Vagina (tissue), 2 donors: ENCODE data around the gene CD164L2. TPM values are rescaled to one million over a fixed set of nuclear protein-coding genes. Genes with fewer than 3 reads are reported as not detected.

Source experiments
- DNase-seq, 2 donors: peaks; one replicate each; pipeline ENCODE4 v3.0.0-alpha.2; 2017; ENCODE audit errors: extremely low spot score in 2 of 2
- H3K27ac ChIP-seq: fragments of 200-600 bp; sonication (generic); one replicate; pipeline ENCODE4 v1.5.1; 2019
- H3K27me3 ChIP-seq: fragments of 200-600 bp; sonication (generic); one replicate; pipeline ENCODE4 v1.5.1; 2019
- H3K36me3 ChIP-seq, 2 donors: fragments of 200-600 bp; sonication (generic); one replicate each; pipeline ENCODE4 v1.5.1; 2017 to 2019
- H3K4me1 ChIP-seq: fragments of 200-600 bp; sonication (generic); one replicate; pipeline ENCODE4 v1.5.1; 2019
- H3K4me3 ChIP-seq, 2 donors: fragments of 200-600 bp; sonication (generic); 1 replicate in 1 of 2; 2 replicates in 1 of 2; pipeline ENCODE4 v1.5.1; 2016 to 2019
- H3K9me3 ChIP-seq: fragments of 200-600 bp; sonication (generic); one replicate; pipeline ENCODE4 v1.5.1; 2019
- POLR2A ChIP-seq, 2 donors: fragments of 450-650 bp; IDR thresholded peaks; one replicate each; pipeline ENCODE4 v1.6.1; 2017; ENCODE audit warnings: antibody characterized with exemption in 2 of 2, mild to moderate bottlenecking in 2 of 2, moderate library complexity in 2 of 2
- POLR2AphosphoS5 ChIP-seq, 2 donors: sonication (generic); formaldehyde crosslinking; IDR thresholded peaks; one replicate each; pipeline ENCODE4 v1.9.0; 2017; ENCODE audit warnings: antibody characterized with exemption in 2 of 2, mild to moderate bottlenecking in 2 of 2, low read depth in 1 of 2; ENCODE audit not compliant: insufficient read depth in 1 of 2
- intact Hi-C: fragments of 100-400 bp; cut with DNase I; formaldehyde crosslinking; loops from one replicate; pipeline ENCODE4 v1.15.1; 2023
- total RNA-seq: library from RNA; depleted of rRNA; stranded (reverse); fragments of >200 nt; gene quantifications from one replicate; pipeline ENCODE4 v1.2.3, GENCODE V29; 2016
- TF ChIP-seq, protein P1 (sequence below), 3 experiments: fragments of 450-650 bp in 2 of 3; fragments of 200-600 bp in 1 of 3; sonication (generic) in 1 of 3; IDR thresholded peaks; one replicate each; pipeline ENCODE4 v1.5.1; 2017 to 2019; ENCODE audit warnings: antibody characterized with exemption in 3 of 3, mild to moderate bottlenecking in 2 of 3, moderate library complexity in 2 of 3

The CD164L2 gene
- total RNA-seq, 1 donor from 2014 or later, result 7.6 TPM

DNA sequence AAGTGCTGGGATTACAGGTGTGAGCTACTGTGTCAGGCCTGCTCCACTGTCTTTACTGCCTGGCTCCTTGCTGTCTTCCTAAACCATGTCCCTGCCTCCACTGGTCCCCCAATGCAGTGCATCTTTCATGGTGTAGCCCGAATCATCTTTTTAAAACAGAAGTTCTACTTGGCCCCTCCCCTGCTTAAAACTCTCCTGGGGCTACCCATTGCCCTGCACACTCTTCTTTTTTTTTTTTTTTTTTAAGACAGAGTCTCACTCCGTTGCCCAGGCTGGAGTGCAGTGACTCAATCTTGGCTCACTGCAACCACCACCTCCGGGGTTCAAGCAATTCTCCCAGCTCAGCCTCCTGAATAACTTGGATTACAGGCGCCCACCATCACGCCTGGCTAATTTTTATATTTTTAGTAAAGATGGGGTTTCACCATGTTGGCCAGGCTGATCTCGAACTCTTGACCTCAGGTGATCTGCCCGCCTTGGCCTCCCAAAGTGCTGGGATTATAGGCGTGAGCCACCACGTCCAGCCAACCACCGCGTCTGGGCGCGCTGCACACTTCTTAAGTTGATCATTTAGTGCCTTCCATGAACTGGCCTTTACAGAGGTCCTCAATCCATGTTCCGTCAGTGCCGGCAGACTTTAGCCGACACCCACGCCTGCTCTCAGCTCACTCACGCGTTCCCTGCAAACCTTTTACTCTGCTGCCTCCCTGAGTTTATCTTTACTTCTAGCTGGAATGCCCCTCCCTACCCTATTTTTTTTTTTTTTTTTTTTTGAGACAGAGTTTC lies 10.9 kb downstream of the CD164L2 start:
- H3K27me3 ChIP-seq, result no peaks in the 10 kb centered on the region
- no peaks in the 10 kb centered on the region for H3K9me3 ChIP-seq
- H3K27ac ChIP-seq, result no peak overlapping the region
- no peak for DNase-seq
- intact Hi-C loops, result no loop called here
- peaks cover 36% of the 10 kb centered on the region for H3K4me1 ChIP-seq
- H3K36me3 ChIP-seq, result no peaks in the 10 kb centered on the region
- TF ChIP-seq POLR2A (IDR thresholded peaks at IDR 0.05) (no peak), POLR2AphosphoS5 (IDR thresholded peaks at IDR 0.05; ENCODE audit: insufficient read depth in 1 of 2, low read depth in 1 of 2) (no peak)
- TF ChIP-seq, protein P1, sequence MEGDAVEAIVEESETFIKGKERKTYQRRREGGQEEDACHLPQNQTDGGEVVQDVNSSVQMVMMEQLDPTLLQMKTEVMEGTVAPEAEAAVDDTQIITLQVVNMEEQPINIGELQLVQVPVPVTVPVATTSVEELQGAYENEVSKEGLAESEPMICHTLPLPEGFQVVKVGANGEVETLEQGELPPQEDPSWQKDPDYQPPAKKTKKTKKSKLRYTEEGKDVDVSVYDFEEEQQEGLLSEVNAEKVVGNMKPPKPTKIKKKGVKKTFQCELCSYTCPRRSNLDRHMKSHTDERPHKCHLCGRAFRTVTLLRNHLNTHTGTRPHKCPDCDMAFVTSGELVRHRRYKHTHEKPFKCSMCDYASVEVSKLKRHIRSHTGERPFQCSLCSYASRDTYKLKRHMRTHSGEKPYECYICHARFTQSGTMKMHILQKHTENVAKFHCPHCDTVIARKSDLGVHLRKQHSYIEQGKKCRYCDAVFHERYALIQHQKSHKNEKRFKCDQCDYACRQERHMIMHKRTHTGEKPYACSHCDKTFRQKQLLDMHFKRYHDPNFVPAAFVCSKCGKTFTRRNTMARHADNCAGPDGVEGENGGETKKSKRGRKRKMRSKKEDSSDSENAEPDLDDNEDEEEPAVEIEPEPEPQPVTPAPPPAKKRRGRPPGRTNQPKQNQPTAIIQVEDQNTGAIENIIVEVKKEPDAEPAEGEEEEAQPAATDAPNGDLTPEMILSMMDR (IDR thresholded peaks at IDR 0.05), result no peak
- H3K4me3 ChIP-seq, result no peak overlapping the region

DNA sequence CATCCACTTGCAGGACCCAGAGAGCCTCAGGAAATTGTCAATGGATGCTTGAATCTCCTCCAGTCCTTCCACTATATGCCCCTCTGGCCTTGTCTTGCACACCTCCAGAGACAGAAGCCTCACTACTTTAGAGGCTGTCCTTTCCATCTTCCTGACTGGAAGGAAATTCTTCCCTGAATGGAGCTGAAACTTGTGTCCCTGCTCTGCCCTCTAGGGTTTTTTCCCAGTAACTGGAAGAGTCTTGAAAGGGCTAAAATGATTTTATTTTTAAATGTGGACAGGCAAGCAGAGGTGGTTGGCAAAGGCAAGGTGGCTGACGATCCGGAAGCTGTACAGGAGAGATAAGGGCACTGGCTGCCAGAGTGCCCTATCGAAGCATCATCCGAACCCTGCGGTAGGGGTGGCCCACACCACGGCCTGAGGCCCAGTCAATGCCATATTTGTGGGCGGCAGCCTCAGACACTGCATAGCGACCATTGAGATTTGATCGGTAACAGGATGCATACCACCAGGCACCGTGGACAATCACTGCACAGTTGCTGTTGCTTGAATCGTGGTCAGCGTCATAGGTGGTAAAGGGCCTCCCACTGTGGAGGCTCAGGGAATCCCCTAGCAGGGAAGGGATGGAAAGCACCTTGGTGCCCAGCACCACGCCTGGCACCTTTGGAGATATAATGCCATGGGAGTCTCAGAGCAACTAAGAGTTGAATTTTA lies 14.1 kb downstream of the CD164L2 start:
- DNase-seq, result no peak
- Histone ChIP-seq H3K9me3 (no peaks in the 10 kb centered on the region), H3K4me3 (no peak overlapping the region), H3K27ac (peak overlapping the region; percentile 99), H3K27me3 (no peaks in the 10 kb centered on the region), H3K4me1 (peaks cover 49% of the 10 kb centered on the region), H3K36me3 (peaks cover 0 to 5% of the 10 kb centered on the region in 2 donors)
- intact Hi-C loops, result no loop called here
- TF ChIP-seq POLR2AphosphoS5 (IDR thresholded peaks at IDR 0.05; ENCODE audit: insufficient read depth in 1 of 2, low read depth in 1 of 2) (no peak), POLR2A (IDR thresholded peaks at IDR 0.05) (no peak)
- TF ChIP-seq, protein P1 (IDR thresholded peaks at IDR 0.05), result no peak

DNA sequence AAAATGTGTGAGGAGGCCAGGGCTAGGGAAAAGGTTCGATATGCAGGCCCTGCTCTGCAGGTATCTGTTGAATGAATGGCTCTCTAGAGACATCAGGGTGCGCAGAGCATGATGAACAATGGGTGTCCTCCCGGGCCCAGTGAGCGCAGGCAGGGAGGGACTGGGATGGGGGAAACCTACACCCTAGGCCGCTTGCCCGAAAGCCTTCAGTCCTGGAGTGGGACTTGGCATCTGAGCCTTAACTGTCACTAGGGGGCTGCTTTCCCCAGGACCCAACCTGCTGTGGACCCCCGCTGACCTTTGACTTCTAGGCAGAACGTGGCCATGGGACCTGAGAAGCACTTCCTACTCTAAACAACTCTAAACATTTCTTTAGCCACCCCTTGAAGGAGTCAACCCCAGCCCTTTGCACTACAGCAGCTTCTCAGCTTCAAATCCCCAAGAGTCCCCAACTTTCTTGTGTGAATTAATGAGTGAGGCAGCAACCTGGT lies 15.9 kb downstream of the CD164L2 start:
- TF ChIP-seq, protein P1 (IDR thresholded peaks at IDR 0.05), result no peak
- TF ChIP-seq POLR2A (IDR thresholded peaks at IDR 0.05) (no peak), POLR2AphosphoS5 (IDR thresholded peaks at IDR 0.05; ENCODE audit: insufficient read depth in 1 of 2, low read depth in 1 of 2) (peak in 1 of 2 donors; percentile 66)
- Histone ChIP-seq H3K27ac (peak overlapping the region; percentile 99), H3K9me3 (no peaks in the 10 kb centered on the region), H3K4me1 (peaks cover 51% of the 10 kb centered on the region), H3K4me3 (peak overlapping the region; percentile 75 to 97), H3K36me3 (peaks cover 0 to 23% of the 10 kb centered on the region in 2 donors), H3K27me3 (no peaks in the 10 kb centered on the region)
- no peak for DNase-seq
- intact Hi-C loops, result no loop called here

DNA sequence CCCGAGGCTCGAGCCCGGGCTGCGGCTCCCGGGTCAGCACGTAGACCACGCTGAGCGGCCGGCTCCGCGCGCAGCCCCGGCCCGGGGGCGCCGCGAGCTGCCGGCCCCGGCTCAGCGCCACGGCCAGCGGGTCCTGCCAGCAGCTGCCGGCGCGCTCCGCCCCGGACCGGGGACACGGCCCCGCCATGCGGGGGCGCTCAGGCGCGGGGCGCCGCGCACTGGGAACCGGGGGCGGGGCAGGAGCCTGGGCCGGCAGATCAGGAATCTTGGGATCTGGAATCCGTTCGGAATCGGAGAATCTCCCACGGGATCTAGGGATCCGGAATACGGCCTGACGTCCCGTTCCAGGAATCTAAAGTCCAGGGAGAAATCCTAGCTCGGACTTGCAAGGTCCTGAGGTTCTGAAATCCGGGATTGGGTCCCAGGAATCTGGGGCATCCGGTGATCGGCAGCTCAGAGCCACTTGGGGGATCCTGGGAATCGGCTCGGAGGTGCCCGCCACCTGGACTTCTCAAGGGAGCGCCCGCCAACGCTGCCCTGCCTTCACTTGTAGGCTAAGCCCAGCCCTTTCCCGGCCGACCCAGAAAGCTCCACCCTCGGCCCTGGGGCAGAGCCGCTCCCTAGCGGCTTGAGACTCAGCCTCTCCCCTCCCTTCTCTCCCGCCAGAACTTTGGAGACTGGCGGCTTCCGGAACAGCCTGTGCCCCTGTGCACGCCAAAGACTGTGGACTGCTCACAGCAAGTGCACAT lies 16.5 kb downstream of the CD164L2 start, which contains the start of gene MAP3K6:
MAP3K6 (minus strand) TSS at position 551 of the 749 bp plus-strand sequence; CDS start at position 187, 364 bp downstream.
- Histone ChIP-seq H3K9me3 (no peaks in the 10 kb centered on the region), H3K36me3 (peaks cover 0 to 29% of the 10 kb centered on the region in 2 donors), H3K27ac (peak within 1 kb of the TSS; percentile 99), H3K4me3 (peak within 1 kb of the TSS; percentile 75 to 97), H3K27me3 (no peaks in the 10 kb centered on the region), H3K4me1 (peaks cover 51% of the 10 kb centered on the region)
- TF ChIP-seq POLR2AphosphoS5 (IDR thresholded peaks at IDR 0.05; ENCODE audit: insufficient read depth in 1 of 2, low read depth in 1 of 2) (peak; percentile 91 to 98), POLR2A (IDR thresholded peaks at IDR 0.05) (peak; percentile 35 to 92)
- TF ChIP-seq, protein P1 (IDR thresholded peaks at IDR 0.05), result no peak
- intact Hi-C loops, result no loop called here
- peak in 1 of 2 donors; percentile 97 for DNase-seq
